Inflammatory macrophage treated with lipopolysaccharide for 4 hours (primary cell): ENCODE measurements around the gene CDH4.
A peak's percentile ranks its signal among the peaks of the same experiment; 100 is the strongest.
"Not testable (repeated sequence)": the region's sequence is repeated elsewhere in the genome, so short reads cannot be mapped to it uniquely, and the experiment has no call there.

Experiments used
- DNase-seq: peaks from one replicate; pipeline ENCODE4 v3.0.0-alpha.2; 2020

Gene CDH4

GRCh38 chr20:61980647-61981583, 728.9 kb downstream of the CDH4 start:
- DNase-seq = peak; percentile 54

DNA sequence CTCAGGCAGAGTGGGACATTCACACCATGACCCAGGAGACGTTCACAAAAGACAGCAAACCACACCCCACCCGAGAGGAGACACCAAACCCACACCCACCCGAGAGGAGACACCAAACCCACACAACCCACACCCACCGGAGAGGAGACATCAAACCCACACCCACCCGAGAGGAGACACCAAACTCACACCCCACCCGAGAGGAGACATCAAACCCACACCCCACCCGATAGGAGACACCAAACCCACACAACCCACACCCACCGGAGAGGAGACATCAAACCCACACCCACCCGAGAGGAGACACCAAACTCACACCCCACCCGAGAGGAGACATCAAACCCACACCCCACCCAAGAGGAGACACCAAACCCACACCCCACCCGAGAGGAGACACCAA, 729.6 kb downstream of the CDH4 start:
- not testable (repeated sequence) for DNase-seq

GRCh38 chr20:61982191-61982950, 730.3 kb downstream of the CDH4 start:
- DNase-seq = no peak

- no peak for DNase-seq
Measured at GRCh38 chr20:61982951-61983315, 730.9 kb downstream of the CDH4 start.

- DNase-seq = no peak
Measured at GRCh38 chr20:61983965-61984364, 731.9 kb downstream of the CDH4 start.

- DNase-seq = peak; percentile 44
Measured at GRCh38 chr20:61984431-61984830, 732.4 kb downstream of the CDH4 start.

GRCh38 chr20:61985096-61985495, 733.0 kb downstream of the CDH4 start:
- DNase-seq = no peak

GRCh38 chr20:61986762-61987321, 734.8 kb downstream of the CDH4 start:
- no peak for DNase-seq

DNA sequence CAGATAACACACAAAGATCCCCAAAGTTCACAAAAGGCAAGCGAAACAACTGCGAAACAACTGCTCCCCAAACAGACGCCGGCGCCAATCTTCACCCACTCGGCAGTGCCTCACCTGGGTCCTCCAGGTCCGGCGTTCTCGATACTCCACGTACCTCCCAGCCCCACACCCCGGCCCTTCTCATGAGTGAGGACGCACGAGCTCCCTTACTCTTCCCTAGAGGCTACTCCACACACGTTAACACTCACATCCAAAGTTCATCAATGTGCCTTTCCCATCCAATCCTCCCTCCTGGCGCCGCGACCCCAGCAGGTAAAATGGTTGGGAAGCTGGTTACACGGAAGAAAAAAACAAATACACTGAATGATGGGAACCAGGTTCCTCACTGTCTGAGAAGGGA, 736.6 kb downstream of the CDH4 start:
- no peak for DNase-seq

DNA sequence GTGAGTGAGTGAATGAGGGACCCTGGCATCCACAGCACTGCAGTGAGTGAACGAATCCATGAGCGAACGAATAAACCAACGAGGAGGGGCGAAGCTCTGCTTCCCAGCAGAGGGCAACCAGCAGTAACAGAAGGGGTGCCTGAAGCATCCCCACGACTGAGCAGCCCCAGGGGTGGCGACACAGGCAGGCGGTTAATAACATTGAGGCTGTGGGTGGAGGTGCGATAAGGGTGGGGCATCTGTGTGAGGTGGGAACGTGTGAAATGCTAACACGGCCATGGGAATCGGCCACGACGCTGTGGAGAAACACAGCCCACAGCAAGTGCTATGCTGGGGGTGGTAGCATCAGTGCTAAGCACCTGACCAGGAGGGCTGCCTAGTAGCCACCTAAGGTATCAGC, 737.7 kb downstream of the CDH4 start:
- DNase-seq = no peak
